Hepatocyte (in vitro differentiated cells): ENCODE results near the gene CABP5. TPM values are rescaled to one million over a fixed set of nuclear protein-coding genes. Genes with fewer than 3 reads are reported as not detected.

Experiments
- DNase-seq: peaks from one replicate; pipeline ENCODE4 v3.0.0-alpha.2; 2016; ENCODE audit warnings: low spot score
- H2AFZ ChIP-seq: fragments of 200-600 bp; sonication (generic); 2 replicates; pipeline ENCODE4 v1.6.0; 2016; ENCODE audit warnings: antibody characterized with exemption, mild to moderate bottlenecking
- H3K27ac ChIP-seq: fragments of 200-600 bp; sonication (generic); 2 replicates; pipeline ENCODE4 v1.5.1; 2016; ENCODE audit warnings: mild to moderate bottlenecking
- H3K27me3 ChIP-seq: fragments of 200-600 bp; sonication (generic); 2 replicates; pipeline ENCODE4 v1.6.1; 2016
- H3K36me3 ChIP-seq: fragments of 200-600 bp; sonication (generic); replicated peaks from 2 replicates; pipeline ENCODE4 v1.5.1; 2016; ENCODE audit warnings: low read depth; ENCODE audit not compliant: insufficient read depth
- H3K4me1 ChIP-seq: fragments of 200-600 bp; sonication (generic); 2 replicates; pipeline ENCODE4 v1.5.1; 2016; ENCODE audit warnings: mild to moderate bottlenecking, moderate library complexity; ENCODE audit not compliant: insufficient read depth
- H3K4me2 ChIP-seq: fragments of 200-600 bp; sonication (generic); 2 replicates; pipeline ENCODE4 v1.6.0; 2016
- H3K4me3 ChIP-seq: fragments of 200-600 bp; sonication (generic); 2 replicates; pipeline ENCODE4 v1.5.1; 2016; ENCODE audit warnings: mild to moderate bottlenecking
- H3K79me2 ChIP-seq: fragments of 200-600 bp; sonication (generic); 2 replicates; pipeline ENCODE4 v1.6.0; 2017; ENCODE audit warnings: mild to moderate bottlenecking
- H3K9me2 ChIP-seq: fragments of 200-600 bp; sonication (generic); replicated peaks from 2 replicates; pipeline ENCODE4 v1.6.0; 2017; ENCODE audit warnings: mild to moderate bottlenecking; ENCODE audit not compliant: insufficient read depth
- H3K9me3 ChIP-seq: fragments of 200-600 bp; sonication (generic); 2 replicates; pipeline ENCODE4 v1.5.1; 2016; ENCODE audit warnings: low read depth, mild to moderate bottlenecking
- H4K20me1 ChIP-seq: fragments of 200-600 bp; sonication (generic); 2 replicates; pipeline ENCODE4 v1.6.0; 2016; ENCODE audit warnings: mild to moderate bottlenecking; ENCODE audit not compliant: insufficient read depth, poor library complexity, severe bottlenecking
- EZH2 ChIP-seq: fragments of 200-600 bp; sonication (generic); IDR thresholded peaks from 2 replicates; pipeline ENCODE4 v1.6.1; 2016; ENCODE audit warnings: antibody characterized with exemption, mild to moderate bottlenecking, borderline replicate concordance
- EZH2phosphoT487 ChIP-seq: fragments of 200-600 bp; sonication (generic); IDR thresholded peaks from one replicate; pipeline ENCODE4 v1.6.1; 2018; ENCODE audit warnings: antibody characterized with exemption, mild to moderate bottlenecking, low read depth, moderate library complexity; ENCODE audit not compliant: unreplicated experiment, severe bottlenecking
- WGBS: methylation state at CpG from one replicate; pipeline ENCODE4 v1.1.6; 2016; ENCODE audit warnings: low lambda C conversion rate; ENCODE audit errors: missing lambda C conversion rate; 5-methylcytosine and 5-hydroxymethylcytosine counted together
- polyA plus RNA-seq: library from polyadenylated mRNA; unstranded; fragments of >200 nt; fragmentation: Nextera tagmentation; extraction: Ambion mirVana; gene quantifications from 2 replicates; pipeline ENCODE4 v1.2.1, GENCODE V29; 2016
- total RNA-seq: library from RNA; depleted of rRNA; stranded (reverse); fragments of >200 nt; gene quantifications from 2 replicates; pipeline ENCODE4 v1.2.3, GENCODE V29; 2014
- TF ChIP-seq, protein P1 (sequence below): fragments of 200-600 bp; sonication (generic); IDR thresholded peaks from 2 replicates; pipeline ENCODE4 v1.5.1; 2016; ENCODE audit warnings: antibody characterized with exemption, mild to moderate bottlenecking; ENCODE audit not compliant: poor library complexity

CABP5 gene
- total and polyA plus RNA-seq, 2 experiments from 2014 or later, result not detected

DNA sequence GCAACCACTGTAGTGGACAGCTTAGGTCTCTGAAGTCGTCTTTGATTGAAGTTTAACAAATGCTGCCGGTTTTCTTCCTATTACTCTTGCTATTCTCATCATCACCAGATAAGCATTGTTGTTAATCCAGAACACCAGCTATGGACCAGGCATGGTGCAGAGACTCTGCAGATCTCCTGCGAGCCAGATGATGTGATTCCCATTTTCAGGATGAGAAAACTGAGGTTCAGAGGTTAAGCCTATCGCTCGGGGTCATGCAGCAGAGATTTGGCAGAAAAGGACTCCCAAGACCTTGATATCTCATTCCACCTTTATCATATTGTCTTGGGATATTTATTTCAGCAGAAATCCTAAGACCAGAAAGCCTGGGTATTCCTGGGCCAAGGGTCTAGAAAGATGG is 16.5 kb upstream of the CABP5 start:
- Histone ChIP-seq H2AFZ (no peak overlapping the region), H3K4me3 (no peak overlapping the region), H3K9me3 (no peaks in the 10 kb centered on the region), H3K27ac (no peak overlapping the region), H3K27me3 (no peaks in the 10 kb centered on the region), H3K4me2 (no peak overlapping the region), H4K20me1 (no peaks in the 10 kb centered on the region), H3K36me3 (no peaks in the 10 kb centered on the region), H3K4me1 (no peaks in the 10 kb centered on the region), H3K9me2 (no peaks in the 10 kb centered on the region), H3K79me2 (no peaks in the 10 kb centered on the region)
- TF ChIP-seq, protein P1, sequence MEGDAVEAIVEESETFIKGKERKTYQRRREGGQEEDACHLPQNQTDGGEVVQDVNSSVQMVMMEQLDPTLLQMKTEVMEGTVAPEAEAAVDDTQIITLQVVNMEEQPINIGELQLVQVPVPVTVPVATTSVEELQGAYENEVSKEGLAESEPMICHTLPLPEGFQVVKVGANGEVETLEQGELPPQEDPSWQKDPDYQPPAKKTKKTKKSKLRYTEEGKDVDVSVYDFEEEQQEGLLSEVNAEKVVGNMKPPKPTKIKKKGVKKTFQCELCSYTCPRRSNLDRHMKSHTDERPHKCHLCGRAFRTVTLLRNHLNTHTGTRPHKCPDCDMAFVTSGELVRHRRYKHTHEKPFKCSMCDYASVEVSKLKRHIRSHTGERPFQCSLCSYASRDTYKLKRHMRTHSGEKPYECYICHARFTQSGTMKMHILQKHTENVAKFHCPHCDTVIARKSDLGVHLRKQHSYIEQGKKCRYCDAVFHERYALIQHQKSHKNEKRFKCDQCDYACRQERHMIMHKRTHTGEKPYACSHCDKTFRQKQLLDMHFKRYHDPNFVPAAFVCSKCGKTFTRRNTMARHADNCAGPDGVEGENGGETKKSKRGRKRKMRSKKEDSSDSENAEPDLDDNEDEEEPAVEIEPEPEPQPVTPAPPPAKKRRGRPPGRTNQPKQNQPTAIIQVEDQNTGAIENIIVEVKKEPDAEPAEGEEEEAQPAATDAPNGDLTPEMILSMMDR, result no peak
- TF ChIP-seq EZH2 (no peak), EZH2phosphoT487 (no peak)
- DNase-seq, result no peak
- WGBS, result 87% methylated on average over 5 of the region's 5 CpGs

GRCh38 chr19:48059331-48059730 is 15.5 kb upstream of the CABP5 start:
- Histone ChIP-seq H3K79me2 (no peaks in the 10 kb centered on the region), H3K9me3 (no peaks in the 10 kb centered on the region), H3K27me3 (no peaks in the 10 kb centered on the region), H3K27ac (no peak overlapping the region), H3K9me2 (no peaks in the 10 kb centered on the region), H2AFZ (no peak overlapping the region), H3K4me3 (no peak overlapping the region), H3K4me1 (no peaks in the 10 kb centered on the region), H3K36me3 (no peaks in the 10 kb centered on the region), H4K20me1 (no peaks in the 10 kb centered on the region), H3K4me2 (no peak overlapping the region)
- no peak for DNase-seq
- WGBS, result 95% methylated on average over 6 of the region's 6 CpGs
- TF ChIP-seq EZH2phosphoT487, result no peak
- TF ChIP-seq, protein P1, result no peak
- TF ChIP-seq EZH2, result no peak

DNA sequence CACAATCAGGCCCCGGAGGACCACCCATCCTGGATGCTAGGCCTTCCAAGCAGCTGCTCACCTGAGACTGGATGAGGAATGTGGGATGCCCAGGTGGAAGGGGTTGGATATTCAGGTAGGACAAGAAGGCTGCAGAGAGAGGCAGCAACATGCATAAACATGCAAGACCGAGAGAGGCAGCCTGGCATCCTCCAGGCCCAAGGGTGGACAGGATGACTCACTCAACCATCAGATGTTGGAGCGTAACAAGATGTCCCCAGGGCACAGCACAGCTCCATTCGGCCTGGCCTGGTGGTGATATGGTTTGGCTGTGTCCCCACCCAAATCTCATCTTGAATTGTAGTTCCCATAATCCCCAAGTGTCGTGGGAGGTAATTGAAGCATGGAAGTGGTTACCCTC is 10.0 kb upstream of the CABP5 start:
- no peak overlapping the region for H2AFZ ChIP-seq
- H3K36me3 ChIP-seq, result no peaks in the 10 kb centered on the region
- no peak overlapping the region for H3K27ac ChIP-seq
- no peak overlapping the region for H3K4me2 ChIP-seq
- WGBS, result 69% methylated on average over 5 of the region's 5 CpGs
- no peaks in the 10 kb centered on the region for H4K20me1 ChIP-seq
- H3K79me2 ChIP-seq, result no peaks in the 10 kb centered on the region
- no peak for DNase-seq
- H3K27me3 ChIP-seq, result no peaks in the 10 kb centered on the region
- TF ChIP-seq, protein P1, result no peak
- no peak for TF ChIP-seq EZH2
- no peak for TF ChIP-seq EZH2phosphoT487
- H3K9me3 ChIP-seq, result no peaks in the 10 kb centered on the region
- H3K4me1 ChIP-seq, result no peaks in the 10 kb centered on the region
- no peaks in the 10 kb centered on the region for H3K9me2 ChIP-seq
- no peak overlapping the region for H3K4me3 ChIP-seq

DNA sequence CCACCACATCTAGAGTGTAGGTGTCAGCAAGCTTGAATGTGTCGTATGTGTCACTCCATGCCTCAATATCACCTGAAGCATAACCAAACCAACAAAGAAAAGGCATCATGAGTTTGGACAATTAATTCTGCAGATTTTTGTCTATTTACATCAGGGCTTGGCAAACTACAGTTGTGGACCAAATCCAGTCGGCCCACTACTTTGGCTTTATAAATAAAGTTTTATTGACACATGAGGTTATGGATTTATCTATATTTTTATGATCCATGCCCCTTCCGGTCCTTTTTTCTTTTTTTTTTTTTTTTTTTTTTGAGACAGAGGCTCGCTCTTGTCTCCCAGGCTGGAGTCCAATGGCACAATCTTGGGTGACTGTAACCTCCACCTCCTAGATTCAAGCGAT is 9.2 kb upstream of the CABP5 start:
- no peak overlapping the region for H3K4me3 ChIP-seq
- DNase-seq, result no peak
- H3K4me1 ChIP-seq, result no peaks in the 10 kb centered on the region
- no peaks in the 10 kb centered on the region for H3K36me3 ChIP-seq
- no peaks in the 10 kb centered on the region for H4K20me1 ChIP-seq
- H3K9me2 ChIP-seq, result no peaks in the 10 kb centered on the region
- no peak overlapping the region for H3K4me2 ChIP-seq
- 90% methylated on average over 4 of the region's 5 CpGs for WGBS
- H3K27ac ChIP-seq, result no peak overlapping the region
- no peaks in the 10 kb centered on the region for H3K79me2 ChIP-seq
- H2AFZ ChIP-seq, result no peak overlapping the region
- no peaks in the 10 kb centered on the region for H3K27me3 ChIP-seq
- TF ChIP-seq, protein P1, result no peak
- no peak for TF ChIP-seq EZH2
- H3K9me3 ChIP-seq, result no peaks in the 10 kb centered on the region
